Measurements from ENCODE around the gene IPCEF1. TPM values are rescaled to one million over a fixed set of nuclear protein-coding genes. Genes with fewer than 3 reads are reported as not detected.
"Not testable (repeated sequence)": the region's sequence is repeated elsewhere in the genome, so short reads cannot be mapped to it uniquely, and the experiment has no call there.

Gene IPCEF1
- total and polyA plus RNA-seq, 8 donors = 2.4 to 6.9 (median 5.4) TPM

GRCh38 chr6:154307696-154308425, 48.7 kb downstream of the IPCEF1 start:
- Histone ChIP-seq H3K9me3 (no peaks in the 10 kb centered on the region), H3K4me1 (peaks cover 0 to 14% of the 10 kb centered on the region in 2 donors), H3K4me3 (no peak overlapping the region), H3K27ac (no peak overlapping the region), H3K27me3 (no peaks in the 10 kb centered on the region), H3K36me3 (no peaks in the 10 kb centered on the region)
- intact Hi-C loops (cut with DNase I) = no loop called here
- TF ChIP-seq, protein P1, sequence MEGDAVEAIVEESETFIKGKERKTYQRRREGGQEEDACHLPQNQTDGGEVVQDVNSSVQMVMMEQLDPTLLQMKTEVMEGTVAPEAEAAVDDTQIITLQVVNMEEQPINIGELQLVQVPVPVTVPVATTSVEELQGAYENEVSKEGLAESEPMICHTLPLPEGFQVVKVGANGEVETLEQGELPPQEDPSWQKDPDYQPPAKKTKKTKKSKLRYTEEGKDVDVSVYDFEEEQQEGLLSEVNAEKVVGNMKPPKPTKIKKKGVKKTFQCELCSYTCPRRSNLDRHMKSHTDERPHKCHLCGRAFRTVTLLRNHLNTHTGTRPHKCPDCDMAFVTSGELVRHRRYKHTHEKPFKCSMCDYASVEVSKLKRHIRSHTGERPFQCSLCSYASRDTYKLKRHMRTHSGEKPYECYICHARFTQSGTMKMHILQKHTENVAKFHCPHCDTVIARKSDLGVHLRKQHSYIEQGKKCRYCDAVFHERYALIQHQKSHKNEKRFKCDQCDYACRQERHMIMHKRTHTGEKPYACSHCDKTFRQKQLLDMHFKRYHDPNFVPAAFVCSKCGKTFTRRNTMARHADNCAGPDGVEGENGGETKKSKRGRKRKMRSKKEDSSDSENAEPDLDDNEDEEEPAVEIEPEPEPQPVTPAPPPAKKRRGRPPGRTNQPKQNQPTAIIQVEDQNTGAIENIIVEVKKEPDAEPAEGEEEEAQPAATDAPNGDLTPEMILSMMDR (IDR thresholded peaks at IDR 0.05) = no peak
- DNase-seq (no peak), ATAC-seq (no peak)

DNA sequence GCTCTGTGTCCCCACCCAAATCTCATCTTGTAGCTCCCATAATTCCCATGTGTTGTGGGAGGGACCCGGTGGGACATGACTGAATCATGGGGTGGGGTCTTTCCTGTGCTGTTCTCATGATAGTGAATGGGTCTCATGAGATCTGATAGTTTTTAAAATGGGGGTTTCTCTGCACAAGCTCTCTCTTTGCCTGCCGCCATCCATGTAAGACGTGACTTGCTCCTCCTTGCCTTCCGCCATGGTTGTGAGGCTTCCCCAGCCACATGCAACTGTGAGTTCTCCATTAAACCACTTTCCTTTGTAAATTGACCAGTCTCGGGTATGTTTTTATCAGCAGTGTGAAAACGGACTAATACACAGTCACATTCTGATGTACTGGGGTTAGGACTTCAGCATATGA, 49.5 kb downstream of the IPCEF1 start:
- intact Hi-C loops (cut with DNase I); DNase-seq; H3K27ac ChIP-seq; ATAC-seq; H3K4me3 ChIP-seq; H3K27me3 ChIP-seq; H3K9me3 ChIP-seq; H3K36me3 ChIP-seq: not testable (repeated sequence)
- H3K4me1 ChIP-seq = peaks cover 0 to 21% of the 10 kb centered on the region in 2 donors

- peaks cover 0 to 26% of the 10 kb centered on the region in 2 donors for H3K4me1 ChIP-seq
- H3K9me3 ChIP-seq = no peaks in the 10 kb centered on the region
- H3K36me3 ChIP-seq = no peaks in the 10 kb centered on the region
- no peaks in the 10 kb centered on the region for H3K27me3 ChIP-seq
- no peak overlapping the region for H3K27ac ChIP-seq
- no peak for DNase-seq
- intact Hi-C loops (cut with DNase I) = no loop called here
- no peak for ATAC-seq
- H3K4me3 ChIP-seq = no peak overlapping the region
- TF ChIP-seq, protein P1 (IDR thresholded peaks at IDR 0.05) = no peak
Measured at GRCh38 chr6:154306696-154307095, 49.9 kb downstream of the IPCEF1 start.

GRCh38 chr6:154304191-154304590, 52.4 kb downstream of the IPCEF1 start:
- no peaks in the 10 kb centered on the region for H3K36me3 ChIP-seq
- no peaks in the 10 kb centered on the region for H3K27me3 ChIP-seq
- DNase-seq = no peak
- no peaks in the 10 kb centered on the region for H3K9me3 ChIP-seq
- no peak for ATAC-seq
- H3K4me1 ChIP-seq = peaks cover 0 to 29% of the 10 kb centered on the region in 2 donors
- TF ChIP-seq, protein P1 (IDR thresholded peaks at IDR 0.05) = no peak
- intact Hi-C loops (cut with DNase I) = no loop called here
- no peak overlapping the region for H3K27ac ChIP-seq
- H3K4me3 ChIP-seq = no peak overlapping the region

GRCh38 chr6:154303642-154304041, 53.0 kb downstream of the IPCEF1 start:
- H3K9me3 ChIP-seq; H3K27ac ChIP-seq; H3K4me3 ChIP-seq; ATAC-seq; intact Hi-C loops (cut with DNase I); DNase-seq; H3K27me3 ChIP-seq; H3K36me3 ChIP-seq: not testable (repeated sequence)
- H3K4me1 ChIP-seq = peaks cover 3 to 31% of the 10 kb centered on the region in 2 donors

DNA sequence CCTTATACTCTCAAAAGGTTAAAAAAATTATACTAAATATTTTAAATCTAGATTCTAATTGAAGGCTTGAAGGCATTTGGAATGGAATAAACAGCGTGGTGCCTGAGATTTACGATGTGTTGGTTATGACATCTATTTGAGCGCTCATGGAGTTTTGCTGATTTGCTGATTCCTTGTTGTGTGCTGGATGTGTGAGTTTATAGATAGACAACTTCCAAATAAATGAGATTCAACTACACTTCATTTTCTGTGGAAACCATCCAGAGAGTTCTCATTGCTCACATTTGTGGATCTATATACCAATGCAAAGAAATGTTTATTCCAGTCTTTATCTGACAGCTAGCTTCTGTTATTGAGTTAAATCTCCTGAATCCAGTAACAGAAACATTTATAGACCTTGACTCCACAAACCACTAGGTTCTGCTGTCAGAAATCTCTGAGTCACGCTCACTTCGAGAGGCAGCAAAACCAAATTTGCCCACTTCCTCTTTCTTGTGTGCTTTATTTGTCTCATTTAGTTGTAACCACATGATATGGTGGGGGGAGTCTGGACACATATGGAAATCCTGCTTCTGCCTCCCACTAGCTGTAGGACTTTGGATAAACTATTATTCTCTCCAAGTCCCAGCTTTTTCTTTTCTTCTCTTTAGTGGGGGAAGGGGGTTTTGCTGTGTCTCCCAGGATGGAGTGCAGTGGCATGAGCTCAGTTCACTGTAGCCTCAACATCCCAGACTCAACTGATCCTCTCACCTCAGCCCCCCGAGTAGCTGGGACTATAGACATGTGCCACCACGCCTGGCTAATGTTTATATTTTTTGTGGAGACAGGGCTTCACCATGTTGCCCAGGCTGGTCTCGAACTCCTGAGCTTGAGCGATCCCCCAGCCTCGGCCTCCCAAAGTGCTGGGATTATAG, 54.5 kb downstream of the IPCEF1 start:
- peak in 2 of 4 donors; percentile 51 to 60 for DNase-seq
- peaks cover 7 to 44% of the 10 kb centered on the region in 2 donors for H3K4me1 ChIP-seq
- no peaks in the 10 kb centered on the region for H3K27me3 ChIP-seq
- intact Hi-C loops (cut with DNase I) = no loop called here
- H3K27ac ChIP-seq = peak overlapping the region in 1 of 2 donors; percentile 53
- H3K9me3 ChIP-seq = no peaks in the 10 kb centered on the region
- H3K4me3 ChIP-seq = no peak overlapping the region
- TF ChIP-seq, protein P1 (IDR thresholded peaks at IDR 0.05) = no peak
- peak; percentile 69 for ATAC-seq
- H3K36me3 ChIP-seq = no peaks in the 10 kb centered on the region
